Myocyte (in vitro differentiated cells): ENCODE results near the gene HAPLN1. TPM values are rescaled to one million over a fixed set of nuclear protein-coding genes. Genes with fewer than 3 reads are reported as not detected.

Source experiments
- DNase-seq: peaks from one replicate; pipeline ENCODE4 v3.0.0-alpha.2; 2012; ENCODE audit warnings: low read depth
- total RNA-seq: library from RNA; depleted of rRNA; stranded (reverse); fragments of >200 nt; gene quantifications from 2 replicates; pipeline ENCODE4 v1.2.3, GENCODE V29; 2014

HAPLN1 gene
- total RNA-seq, 1 donor from 2014 or later, result 0.05 TPM

DNA sequence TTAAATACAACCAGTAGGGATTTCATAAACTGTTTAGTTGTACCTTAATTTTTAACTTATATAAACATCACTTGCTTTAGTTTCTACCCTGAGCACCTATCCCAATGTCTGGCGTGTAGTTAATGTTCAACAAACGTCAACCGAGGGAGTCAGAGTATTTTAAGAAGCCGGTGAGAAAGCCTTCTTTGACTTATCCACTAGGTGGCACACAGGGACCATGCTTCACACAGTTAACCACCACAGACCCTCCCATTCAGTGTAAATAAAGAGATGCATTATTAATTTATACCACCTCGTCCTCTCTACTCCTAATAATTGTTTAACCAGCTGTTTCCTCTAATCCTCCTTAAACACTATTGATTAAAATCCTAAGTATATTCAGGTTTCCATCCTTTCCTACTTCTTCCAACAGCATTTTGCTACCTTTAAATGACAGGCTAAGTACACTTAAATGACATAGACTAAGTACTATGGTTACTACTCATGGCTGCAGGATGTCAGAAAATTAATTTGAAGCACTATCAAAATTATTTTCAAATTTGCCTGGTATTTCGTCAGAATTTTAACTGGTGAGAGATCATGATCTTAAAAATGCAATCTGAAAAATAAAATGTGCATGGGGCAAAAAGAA is 2.3 kb downstream of the HAPLN1 start:
- peak; percentile 67 for DNase-seq

- DNase-seq, result no peak
Observed at GRCh38 chr5:83715236-83716065, 5.2 kb downstream of the HAPLN1 start.

GRCh38 chr5:83714810-83715209 is 5.8 kb downstream of the HAPLN1 start:
- no peak for DNase-seq

GRCh38 chr5:83711982-83712601 is 8.6 kb downstream of the HAPLN1 start:
- DNase-seq, result peak; percentile 65

DNA sequence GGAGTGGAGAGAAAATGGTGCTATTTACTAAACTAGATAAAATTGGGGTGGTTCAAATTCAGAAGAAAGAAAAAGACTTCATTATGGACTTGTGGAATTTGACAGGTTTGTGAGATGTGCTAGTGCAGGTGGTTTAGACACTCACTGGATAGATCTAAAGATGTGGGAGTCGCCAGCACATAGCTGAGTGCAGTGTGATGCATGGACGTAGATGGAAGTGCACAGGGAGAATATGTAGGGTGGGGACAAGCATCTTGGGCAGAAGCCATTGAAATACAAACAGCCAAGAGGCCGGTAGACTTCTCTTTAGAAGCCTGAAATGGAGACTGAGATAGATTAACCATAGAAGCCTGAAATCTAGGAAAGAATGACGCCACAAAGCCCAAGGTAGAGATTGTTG is 10.7 kb downstream of the HAPLN1 start:
- DNase-seq, result no peak

DNA sequence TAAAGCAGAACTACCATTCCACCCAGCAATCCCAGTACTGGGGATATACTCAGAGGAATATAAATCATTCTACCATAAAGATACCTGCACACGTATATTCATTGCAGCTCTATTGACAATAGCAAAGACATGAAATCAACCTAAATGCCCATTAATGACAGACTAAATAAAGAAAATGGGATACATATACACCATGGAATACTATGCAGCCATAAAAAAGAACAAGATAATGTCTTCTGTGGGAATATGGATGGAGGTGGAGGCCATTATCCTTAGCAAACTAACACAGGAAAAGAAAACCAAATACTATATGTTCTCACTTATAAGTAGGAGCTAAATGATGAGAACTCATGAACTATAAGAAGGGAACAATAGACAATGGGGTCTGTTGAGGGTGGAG is 12.5 kb downstream of the HAPLN1 start:
- DNase-seq, result no peak

DNA sequence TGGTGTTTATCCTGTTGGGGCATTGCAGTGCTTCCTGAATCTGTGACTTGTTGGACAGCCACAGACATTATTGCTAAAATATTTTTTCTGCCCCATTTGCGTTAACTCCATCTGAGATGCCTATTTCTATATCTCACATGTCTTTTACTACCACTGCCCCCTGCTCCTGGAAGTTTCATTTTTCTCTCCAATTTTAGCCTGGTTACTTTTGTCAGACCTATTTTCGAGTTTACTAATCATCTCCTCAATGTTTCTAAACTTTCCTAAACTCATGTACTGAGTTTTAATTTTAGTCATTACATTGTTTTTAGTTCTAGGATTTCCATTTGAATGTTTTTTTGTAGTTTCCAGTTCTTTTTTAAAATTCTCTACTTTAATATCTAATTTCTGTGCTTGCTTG is 17.6 kb downstream of the HAPLN1 start:
- no peak for DNase-seq

DNA sequence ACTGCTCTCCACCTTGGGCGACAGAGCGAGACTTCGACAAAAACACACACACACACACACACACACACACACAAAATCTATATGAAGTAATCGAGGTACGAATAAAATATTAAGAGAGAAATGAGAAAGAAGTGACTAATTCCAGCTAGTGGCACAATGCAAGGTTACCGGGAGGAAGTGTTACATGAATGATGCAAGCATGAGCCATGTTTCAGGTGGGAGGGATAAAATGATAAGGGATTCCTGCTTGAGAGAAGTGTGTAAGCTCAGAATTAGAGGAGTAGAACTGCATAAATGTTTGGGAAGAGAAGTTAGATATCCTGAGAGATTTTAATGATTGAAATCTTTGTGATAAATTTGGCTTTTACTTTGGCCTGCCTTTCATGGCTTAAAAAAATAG is 18.8 kb downstream of the HAPLN1 start:
- no peak for DNase-seq

GRCh38 chr5:83689881-83690280 is 30.8 kb downstream of the HAPLN1 start:
- no peak for DNase-seq

DNA sequence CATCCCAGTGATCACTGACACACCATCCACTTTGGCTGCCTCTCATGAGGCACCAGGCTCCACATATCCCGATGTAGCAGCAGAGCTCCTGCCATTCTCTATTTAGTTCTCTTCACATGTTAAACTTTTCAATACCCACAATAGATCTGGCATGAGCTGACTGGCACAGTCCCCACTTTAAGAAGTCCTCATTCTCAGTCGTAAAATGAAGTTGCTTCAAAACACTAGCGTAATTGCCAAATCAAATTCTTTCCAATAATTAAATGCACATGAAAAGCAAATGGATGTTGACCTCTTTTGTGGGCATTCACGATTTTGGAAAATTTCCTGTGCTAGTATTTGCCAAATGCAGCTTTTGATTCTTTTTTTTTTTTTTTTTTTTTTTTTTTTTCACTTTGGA is 32.4 kb downstream of the HAPLN1 start:
- no peak for DNase-seq

DNA sequence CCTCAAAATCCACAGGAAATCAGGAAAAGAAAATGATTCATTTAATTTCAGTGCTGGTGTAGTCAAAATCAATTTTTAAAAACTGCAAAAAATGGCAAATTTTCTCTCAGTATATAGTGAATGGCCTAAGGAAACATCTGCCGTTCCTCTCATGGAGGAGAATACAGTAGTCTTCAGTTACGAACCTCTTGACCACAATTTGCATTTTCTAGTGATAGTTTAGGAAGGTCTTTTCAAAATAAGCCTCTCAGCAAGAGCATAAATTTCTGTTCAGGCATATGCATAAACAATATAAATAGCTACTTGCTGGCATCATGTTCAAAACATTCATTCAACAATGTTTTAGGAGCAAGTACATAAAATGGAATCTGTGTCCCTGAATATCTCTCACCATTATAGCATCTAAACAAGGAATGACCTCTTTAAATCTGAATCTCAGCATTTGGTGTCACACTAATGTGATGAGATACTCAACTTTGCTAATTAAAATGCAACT is 33.5 kb downstream of the HAPLN1 start:
- DNase-seq, result no peak

- no peak for DNase-seq
Observed at GRCh38 chr5:83686251-83686650, 34.4 kb downstream of the HAPLN1 start.

GRCh38 chr5:83683836-83684235 is 36.8 kb downstream of the HAPLN1 start:
- DNase-seq, result no peak

DNA sequence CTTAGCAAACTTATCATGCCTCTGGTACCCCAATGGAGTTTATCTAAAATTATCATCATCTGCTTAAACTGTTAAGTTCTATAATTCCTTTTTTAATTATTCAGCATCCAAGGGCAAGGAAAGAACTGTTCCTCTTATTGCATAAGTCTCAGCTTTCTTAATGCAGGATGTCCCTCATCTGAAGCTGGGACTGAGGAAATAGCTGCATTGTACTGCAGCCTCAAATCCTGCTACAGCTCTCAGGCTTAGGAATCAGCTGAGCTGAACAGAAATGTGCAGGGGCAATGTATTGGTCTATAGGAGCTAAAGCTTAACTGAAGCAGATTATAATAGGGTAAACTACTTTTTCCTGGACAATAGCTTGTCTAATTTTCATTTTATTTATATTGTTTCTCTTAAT is 48.0 kb downstream of the HAPLN1 start:
- DNase-seq, result no peak

- no peak for DNase-seq
Observed at GRCh38 chr5:83672158-83672557, 48.5 kb downstream of the HAPLN1 start.

- no peak for DNase-seq
Observed at GRCh38 chr5:83665631-83666030, 55.0 kb downstream of the HAPLN1 start.

DNA sequence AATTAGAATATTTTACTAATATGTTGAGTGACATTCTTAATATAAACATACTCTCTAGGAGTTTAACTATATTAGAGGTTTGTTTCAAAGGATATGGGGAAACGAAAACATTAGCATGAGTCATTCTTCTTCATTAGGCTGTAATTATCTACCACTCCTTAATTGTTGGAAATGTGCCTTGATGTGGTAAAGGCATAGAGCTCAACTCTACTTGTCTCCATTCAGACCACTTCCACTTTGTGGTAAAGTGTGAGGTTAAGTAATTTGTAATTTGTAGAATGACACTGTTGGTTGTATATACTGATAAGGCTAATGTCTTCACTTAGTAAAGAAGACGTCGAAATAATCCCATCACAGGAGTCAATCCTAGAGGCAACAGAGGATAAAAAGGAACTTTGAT is 58.1 kb downstream of the HAPLN1 start:
- DNase-seq, result no peak

DNA sequence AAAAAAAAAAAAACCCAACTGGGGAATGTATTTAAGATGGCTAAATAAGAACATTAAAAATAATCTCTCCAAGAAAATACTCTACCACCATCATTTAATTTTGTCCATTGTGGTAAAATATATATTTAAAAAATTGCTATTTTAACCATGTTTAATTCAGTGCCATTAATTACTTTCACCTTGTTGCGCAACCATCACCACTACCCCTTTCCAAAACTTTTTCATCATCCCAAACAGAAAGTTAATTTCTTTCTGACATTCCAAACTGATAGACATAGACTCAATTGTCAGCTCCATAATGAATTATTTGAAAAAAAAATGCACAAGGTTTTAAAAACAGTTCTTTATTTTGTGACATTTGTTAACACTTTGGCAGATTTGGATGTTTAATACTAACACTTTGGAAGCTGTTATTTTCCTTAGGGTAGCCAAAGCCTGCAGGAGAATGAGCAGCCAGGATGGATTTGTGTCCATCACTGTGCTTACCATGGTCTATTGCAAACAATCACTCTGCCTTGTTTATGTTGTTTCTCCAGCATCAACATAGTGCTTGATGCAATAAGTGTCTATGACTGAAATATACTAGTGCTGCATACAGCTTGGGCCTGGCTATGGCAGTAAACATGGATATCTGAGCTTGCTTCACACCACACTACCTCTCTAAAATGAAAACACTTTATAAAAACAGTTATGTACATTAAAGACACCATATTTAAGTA is 62.7 kb downstream of the HAPLN1 start:
- DNase-seq, result no peak

DNA sequence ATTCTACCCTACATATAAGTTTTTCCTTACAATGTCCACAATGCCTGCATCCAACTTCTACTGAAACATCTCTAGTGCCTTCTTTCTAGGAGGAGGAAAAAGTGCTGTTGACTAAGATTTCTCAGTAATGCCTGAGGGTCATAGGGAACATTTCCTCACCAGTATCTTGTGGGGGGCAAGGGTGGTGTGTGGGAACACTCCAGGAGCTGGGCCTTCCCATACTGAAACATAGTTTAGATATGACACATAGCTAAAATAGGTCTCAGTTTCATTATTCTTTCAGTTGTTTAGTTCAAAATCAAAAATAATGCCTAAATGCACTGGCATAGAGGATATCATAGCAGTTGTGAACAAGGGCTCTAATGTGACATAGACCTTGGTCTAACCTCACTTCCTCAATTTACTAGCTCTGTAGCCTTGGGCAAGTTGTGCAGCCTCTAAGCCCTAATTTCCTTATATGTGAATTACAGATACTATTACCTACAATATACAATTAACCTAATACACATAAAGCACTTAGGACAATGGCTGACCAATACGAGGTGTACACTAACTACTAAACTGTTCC is 66.1 kb downstream of the HAPLN1 start:
- DNase-seq, result no peak

- DNase-seq, result peak; percentile 8
Observed at GRCh38 chr5:83653669-83654068, 67.0 kb downstream of the HAPLN1 start.

- DNase-seq, result no peak
Observed at GRCh38 chr5:83645936-83646335, 74.7 kb downstream of the HAPLN1 start.
